Uterus (tissue), 4 donors: Measurements from ENCODE around the gene NOC4L. TPM values are rescaled to one million over a fixed set of nuclear protein-coding genes. Genes with fewer than 3 reads are reported as not detected.

ENCODE experiments used
- DNase-seq, 2 donors: peaks; one replicate each; pipeline ENCODE4 v3.0.0-alpha.2; 2019 to 2020
- H3K27ac ChIP-seq, 2 donors: fragments of 200-600 bp; sonication (generic); 1 replicate in 1 of 2; 2 replicates in 1 of 2; pipeline ENCODE4 v1.5.1; 2016 to 2018
- H3K27me3 ChIP-seq, 2 donors: fragments of 200-600 bp; sonication (generic); one replicate each; pipeline ENCODE4 v1.5.1; 2018 to 2019; ENCODE audit warnings: control low read depth in 1 of 2
- H3K36me3 ChIP-seq, 2 donors: fragments of 200-600 bp; sonication (generic); one replicate each; pipeline ENCODE4 v1.5.1; 2019; ENCODE audit warnings: control low read depth in 1 of 2
- H3K4me1 ChIP-seq, 2 donors: fragments of 200-600 bp; sonication (generic); one replicate each; pipeline ENCODE4 v1.5.1; 2018 to 2019; ENCODE audit warnings: control low read depth in 1 of 2
- H3K4me3 ChIP-seq, 2 donors: fragments of 200-600 bp; sonication (generic); 1 replicate in 1 of 2; 2 replicates in 1 of 2; pipeline ENCODE4 v1.5.1; 2018 to 2019; ENCODE audit warnings: mild to moderate bottlenecking in 1 of 2
- H3K9me3 ChIP-seq, 2 donors: fragments of 200-600 bp; sonication (generic); one replicate each; pipeline ENCODE4 v1.5.1; 2019; ENCODE audit warnings: control low read depth in 1 of 2
- POLR2A ChIP-seq, 2 donors: fragments of 450-650 bp; IDR thresholded peaks; one replicate each; pipeline ENCODE4 v1.6.1; 2016; ENCODE audit warnings: antibody characterized with exemption in 2 of 2, mild to moderate bottlenecking in 1 of 2, moderate library complexity in 1 of 2
- intact Hi-C: fragments of 100-400 bp; cut with DNase I; formaldehyde crosslinking; loops from one replicate; pipeline ENCODE4 v1.15.1; 2023; ENCODE audit warnings: low total_unique reads
- total RNA-seq, 4 donors: library from RNA; depleted of rRNA in 3 of 4; stranded (reverse); fragments of >200 nt in 3 of 4; gene quantifications; one replicate each; pipeline versions ENCODE4 v1.1.0 to v1.2.4, GENCODE V29; 2014 to 2023
- TF ChIP-seq, protein P1 (sequence below), 4 experiments: fragments of 200-600 bp in 2 of 4; fragments of 450-650 bp in 2 of 4; sonication (generic) in 2 of 4; IDR thresholded peaks; one replicate each; pipeline ENCODE4 v1.5.1; 2016 to 2019; ENCODE audit warnings: antibody characterized with exemption in 4 of 4, mild to moderate bottlenecking in 2 of 4, moderate library complexity in 1 of 4
- donor health status: DM: yes; HTN: yes; CAD: no.

The NOC4L gene
- total RNA-seq, 4 donors from 2014 or later, result 9.4 to 15.4 TPM; not detected in 2

GRCh38 chr12:132144810-132145168 lies 532 bp downstream of the NOC4L start:
- peak overlapping the region; percentile 45 to 90 for H3K4me3 ChIP-seq
- no peaks in the 10 kb centered on the region for H3K27me3 ChIP-seq
- peak overlapping the region; percentile 71 to 95 for H3K27ac ChIP-seq
- no peak for TF ChIP-seq POLR2A (IDR thresholded peaks at IDR 0.05)
- TF ChIP-seq, protein P1, sequence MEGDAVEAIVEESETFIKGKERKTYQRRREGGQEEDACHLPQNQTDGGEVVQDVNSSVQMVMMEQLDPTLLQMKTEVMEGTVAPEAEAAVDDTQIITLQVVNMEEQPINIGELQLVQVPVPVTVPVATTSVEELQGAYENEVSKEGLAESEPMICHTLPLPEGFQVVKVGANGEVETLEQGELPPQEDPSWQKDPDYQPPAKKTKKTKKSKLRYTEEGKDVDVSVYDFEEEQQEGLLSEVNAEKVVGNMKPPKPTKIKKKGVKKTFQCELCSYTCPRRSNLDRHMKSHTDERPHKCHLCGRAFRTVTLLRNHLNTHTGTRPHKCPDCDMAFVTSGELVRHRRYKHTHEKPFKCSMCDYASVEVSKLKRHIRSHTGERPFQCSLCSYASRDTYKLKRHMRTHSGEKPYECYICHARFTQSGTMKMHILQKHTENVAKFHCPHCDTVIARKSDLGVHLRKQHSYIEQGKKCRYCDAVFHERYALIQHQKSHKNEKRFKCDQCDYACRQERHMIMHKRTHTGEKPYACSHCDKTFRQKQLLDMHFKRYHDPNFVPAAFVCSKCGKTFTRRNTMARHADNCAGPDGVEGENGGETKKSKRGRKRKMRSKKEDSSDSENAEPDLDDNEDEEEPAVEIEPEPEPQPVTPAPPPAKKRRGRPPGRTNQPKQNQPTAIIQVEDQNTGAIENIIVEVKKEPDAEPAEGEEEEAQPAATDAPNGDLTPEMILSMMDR (IDR thresholded peaks at IDR 0.05), result no peak
- no peaks in the 10 kb centered on the region for H3K36me3 ChIP-seq
- no peaks in the 10 kb centered on the region for H3K9me3 ChIP-seq
- intact Hi-C loops, result no loop called here
- H3K4me1 ChIP-seq, result peaks cover 0 to 20% of the 10 kb centered on the region in 2 donors
- no peak for DNase-seq

- peaks cover 0 to 20% of the 10 kb centered on the region in 2 donors for H3K4me1 ChIP-seq
- no peaks in the 10 kb centered on the region for H3K36me3 ChIP-seq
- intact Hi-C loops, result no loop called here
- no peak for TF ChIP-seq POLR2A (IDR thresholded peaks at IDR 0.05)
- TF ChIP-seq, protein P1 (IDR thresholded peaks at IDR 0.05), result no peak
- no peaks in the 10 kb centered on the region for H3K27me3 ChIP-seq
- H3K27ac ChIP-seq, result no peak overlapping the region
- H3K4me3 ChIP-seq, result no peak overlapping the region
- peak in 1 of 2 donors; percentile 15 for DNase-seq
- H3K9me3 ChIP-seq, result no peaks in the 10 kb centered on the region
Measured at GRCh38 chr12:132145334-132145733, 1.1 kb downstream of the NOC4L start.

- Histone ChIP-seq H3K4me3 (no peak overlapping the region), H3K27ac (no peak overlapping the region), H3K36me3 (no peaks in the 10 kb centered on the region), H3K27me3 (no peaks in the 10 kb centered on the region), H3K4me1 (peaks cover 0 to 20% of the 10 kb centered on the region in 2 donors), H3K9me3 (no peaks in the 10 kb centered on the region)
- TF ChIP-seq POLR2A (IDR thresholded peaks at IDR 0.05), result no peak
- TF ChIP-seq, protein P1 (IDR thresholded peaks at IDR 0.05), result no peak
- DNase-seq, result peak in 1 of 2 donors; percentile 7
- intact Hi-C loops, result no loop called here
Measured at GRCh38 chr12:132146098-132146497, 1.8 kb downstream of the NOC4L start.

DNA sequence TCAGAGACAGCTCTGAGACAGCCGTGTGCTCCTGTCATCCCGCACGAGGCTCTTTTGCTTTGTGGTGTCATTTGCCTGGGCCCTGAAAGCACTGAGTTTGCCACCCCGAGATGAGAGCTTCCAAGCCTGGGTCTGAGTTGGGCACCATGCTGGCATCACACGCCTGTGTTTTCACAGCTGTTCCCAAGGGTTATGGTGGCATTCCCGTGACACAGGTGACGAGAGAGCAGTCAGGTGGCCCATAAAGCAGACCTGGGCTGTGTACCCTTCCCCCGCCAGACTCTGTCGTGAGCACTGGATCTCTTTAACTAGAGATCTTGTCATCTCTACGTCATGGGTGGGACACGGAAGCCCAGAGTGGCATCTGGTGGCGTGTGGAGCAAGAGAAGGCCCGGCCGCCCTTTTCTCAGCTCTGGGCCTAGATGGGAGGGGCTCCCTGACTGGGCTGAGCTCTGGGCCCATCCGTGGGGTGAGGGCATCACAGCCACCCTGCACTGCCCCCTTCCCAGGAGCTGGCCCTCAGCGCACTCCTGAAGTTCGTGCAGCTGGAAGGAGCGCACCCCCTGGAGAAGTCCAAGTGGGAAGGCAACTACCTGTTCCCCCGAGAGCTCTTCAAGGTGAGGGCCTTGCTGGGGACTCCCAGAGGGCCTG lies 2.6 kb downstream of the NOC4L start:
- H3K4me1 ChIP-seq, result peaks cover 0 to 20% of the 10 kb centered on the region in 2 donors
- no peak for TF ChIP-seq POLR2A (IDR thresholded peaks at IDR 0.05)
- TF ChIP-seq, protein P1 (IDR thresholded peaks at IDR 0.05), result no peak
- H3K27me3 ChIP-seq, result no peaks in the 10 kb centered on the region
- no peak overlapping the region for H3K4me3 ChIP-seq
- intact Hi-C loops, result no loop called here
- no peak overlapping the region for H3K27ac ChIP-seq
- H3K9me3 ChIP-seq, result no peaks in the 10 kb centered on the region
- H3K36me3 ChIP-seq, result no peaks in the 10 kb centered on the region
- DNase-seq, result peak in 1 of 2 donors; percentile 9

GRCh38 chr12:132147423-132148367 lies 3.4 kb downstream of the NOC4L start:
- intact Hi-C loops, result no loop called here
- no peaks in the 10 kb centered on the region for H3K9me3 ChIP-seq
- H3K27me3 ChIP-seq, result no peaks in the 10 kb centered on the region
- no peak overlapping the region for H3K4me3 ChIP-seq
- no peak overlapping the region for H3K27ac ChIP-seq
- peaks cover 0 to 17% of the 10 kb centered on the region in 2 donors for H3K4me1 ChIP-seq
- peak in 1 of 2 donors; percentile 15 for DNase-seq
- TF ChIP-seq, protein P1 (IDR thresholded peaks at IDR 0.05), result no peak
- no peak for TF ChIP-seq POLR2A (IDR thresholded peaks at IDR 0.05)
- H3K36me3 ChIP-seq, result no peaks in the 10 kb centered on the region
